Body of pancreas (tissue), 4 donors: Measurements from ENCODE around the gene SNX24.

Experiments
- POLR2A ChIP-seq, 3 donors: fragments of 450-650 bp; IDR thresholded peaks; one replicate each; pipeline ENCODE4 v1.6.1; 2016; ENCODE audit warnings: antibody characterized with exemption in 3 of 3, mild to moderate bottlenecking in 2 of 3
- TF ChIP-seq, protein P1 (sequence below), 7 experiments: fragments of 450-650 bp in 4 of 7; fragments of 200-600 bp in 3 of 7; sonication (generic) in 3 of 7; IDR thresholded peaks; one replicate each; pipeline ENCODE4 v1.5.1; 2016 to 2019; ENCODE audit warnings: antibody characterized with exemption in 7 of 7

DNA sequence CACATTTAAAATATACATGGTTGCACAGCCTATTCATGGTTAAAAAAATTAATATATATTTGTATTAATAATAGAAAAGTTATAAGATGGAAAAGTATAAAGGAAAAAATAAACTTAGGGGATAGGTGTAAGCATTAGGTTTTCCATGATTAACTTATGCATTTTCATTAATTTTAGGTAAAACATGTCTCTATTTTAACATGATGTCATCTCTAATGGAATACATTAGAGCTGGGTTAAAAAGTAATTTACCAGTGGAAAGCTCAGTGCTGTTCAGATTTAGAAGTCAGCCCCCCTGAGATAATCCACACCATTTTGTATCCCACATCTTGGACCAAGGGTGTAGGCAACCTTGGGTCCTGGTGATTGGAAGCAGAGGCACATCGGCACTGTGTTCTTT lies 49.7 kb downstream of the SNX24 start:
- TF ChIP-seq, protein P1, sequence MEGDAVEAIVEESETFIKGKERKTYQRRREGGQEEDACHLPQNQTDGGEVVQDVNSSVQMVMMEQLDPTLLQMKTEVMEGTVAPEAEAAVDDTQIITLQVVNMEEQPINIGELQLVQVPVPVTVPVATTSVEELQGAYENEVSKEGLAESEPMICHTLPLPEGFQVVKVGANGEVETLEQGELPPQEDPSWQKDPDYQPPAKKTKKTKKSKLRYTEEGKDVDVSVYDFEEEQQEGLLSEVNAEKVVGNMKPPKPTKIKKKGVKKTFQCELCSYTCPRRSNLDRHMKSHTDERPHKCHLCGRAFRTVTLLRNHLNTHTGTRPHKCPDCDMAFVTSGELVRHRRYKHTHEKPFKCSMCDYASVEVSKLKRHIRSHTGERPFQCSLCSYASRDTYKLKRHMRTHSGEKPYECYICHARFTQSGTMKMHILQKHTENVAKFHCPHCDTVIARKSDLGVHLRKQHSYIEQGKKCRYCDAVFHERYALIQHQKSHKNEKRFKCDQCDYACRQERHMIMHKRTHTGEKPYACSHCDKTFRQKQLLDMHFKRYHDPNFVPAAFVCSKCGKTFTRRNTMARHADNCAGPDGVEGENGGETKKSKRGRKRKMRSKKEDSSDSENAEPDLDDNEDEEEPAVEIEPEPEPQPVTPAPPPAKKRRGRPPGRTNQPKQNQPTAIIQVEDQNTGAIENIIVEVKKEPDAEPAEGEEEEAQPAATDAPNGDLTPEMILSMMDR (IDR thresholded peaks at IDR 0.05), result no peak
- TF ChIP-seq POLR2A (IDR thresholded peaks at IDR 0.05), result no peak
